Esophagus squamous epithelium (tissue), 4 donors: Measurements from ENCODE around the gene TMEFF1.

Experiments used
- CTCF ChIP-seq, 6 experiments: fragments of 450-650 bp in 4 of 6; fragments of 200-600 bp in 2 of 6; sonication (generic) in 2 of 6; IDR thresholded peaks; one replicate each; pipeline ENCODE4 v1.5.1; 2016 to 2019; ENCODE audit warnings: antibody characterized with exemption in 6 of 6, mild to moderate bottlenecking in 4 of 6, moderate library complexity in 4 of 6
- POLR2A ChIP-seq, 4 donors: fragments of 450-650 bp; IDR thresholded peaks; one replicate each; pipeline ENCODE4 v1.6.1; 2017; ENCODE audit warnings: antibody characterized with exemption in 4 of 4, mild to moderate bottlenecking in 4 of 4, moderate library complexity in 3 of 4

- no peak for TF ChIP-seq CTCF (IDR thresholded peaks at IDR 0.05)
- TF ChIP-seq POLR2A (IDR thresholded peaks at IDR 0.05), result no peak
Measured at GRCh38 chr9:100619665-100620064, 146.7 kb downstream of the TMEFF1 start.
